ENCODE results near the gene OBSCN. TPM values are rescaled to one million over a fixed set of nuclear protein-coding genes. Genes with fewer than 3 reads are reported as not detected.
A peak's percentile ranks its signal among the peaks of the same experiment; 100 is the strongest.

Gene OBSCN
- total and polyA plus RNA-seq, 2 of the 13 experiments (the other 11 are each of a cell fraction or from before 2014, with no cell fraction given), result 0.20 TPM

- TF ChIP-seq ZSCAN22 (CRISPR knock-in tag; IDR thresholded peaks at IDR 0.05) (no peak), IRX3 (CRISPR knock-in tag; IDR thresholded peaks at IDR 0.05; ENCODE audit: borderline replicate concordance, low read depth) (no peak), SP2 (CRISPR knock-in tag; IDR thresholded peaks at IDR 0.05) (no peak), PHF5A (CRISPR knock-in tag; IDR thresholded peaks at IDR 0.05; ENCODE audit: low read depth, unreplicated experiment) (no peak), SP140L (CRISPR knock-in tag; IDR thresholded peaks at IDR 0.05; ENCODE audit: borderline replicate concordance) (no peak), THAP11 (CRISPR knock-in tag; IDR thresholded peaks at IDR 0.05) (0 out of 2 replicates have a peak, but pooled peaks have one; percentile 16), SAFB2 (CRISPR knock-in tag; IDR thresholded peaks at IDR 0.05; ENCODE audit: borderline replicate concordance, low read depth) (no peak), SIN3A (IDR thresholded peaks at IDR 0.05; ENCODE audit: borderline replicate concordance, low read depth, low read length) (peak; percentile 64; the same call in 1 of the 2 replicates), ZNF644 (CRISPR knock-in tag; IDR thresholded peaks at IDR 0.05; ENCODE audit: low read depth) (no peak), PAF1 (CRISPR knock-in tag; IDR thresholded peaks at IDR 0.05) (no peak), CCAR2 (optimal IDR thresholded peaks at IDR 0.05; ENCODE audit: low read depth, low read length) (no peak), ZMAT3 (CRISPR knock-in tag; conservative IDR thresholded peaks at IDR 0.05) (no peak), NFE2L2 (IDR thresholded peaks at IDR 0.05; ENCODE audit: low read length) (no peak), ETV6 (CRISPR knock-in tag; conservative IDR thresholded peaks at IDR 0.05) (no peak), USF2 (IDR thresholded peaks at IDR 0.05; ENCODE audit: low read depth, low read length) (no peak), USF2 (CRISPR knock-in tag; IDR thresholded peaks at IDR 0.05; ENCODE audit: borderline replicate concordance) (no peak), HNRNPUL1 (IDR thresholded peaks at IDR 0.05; ENCODE audit: low read depth, low read length) (no peak), TBX3 (IDR thresholded peaks at IDR 0.05; ENCODE audit: borderline replicate concordance) (no peak), POGZ (CRISPR knock-in tag; IDR thresholded peaks at IDR 0.05) (no peak)
- TF ChIP-seq, protein P1, sequence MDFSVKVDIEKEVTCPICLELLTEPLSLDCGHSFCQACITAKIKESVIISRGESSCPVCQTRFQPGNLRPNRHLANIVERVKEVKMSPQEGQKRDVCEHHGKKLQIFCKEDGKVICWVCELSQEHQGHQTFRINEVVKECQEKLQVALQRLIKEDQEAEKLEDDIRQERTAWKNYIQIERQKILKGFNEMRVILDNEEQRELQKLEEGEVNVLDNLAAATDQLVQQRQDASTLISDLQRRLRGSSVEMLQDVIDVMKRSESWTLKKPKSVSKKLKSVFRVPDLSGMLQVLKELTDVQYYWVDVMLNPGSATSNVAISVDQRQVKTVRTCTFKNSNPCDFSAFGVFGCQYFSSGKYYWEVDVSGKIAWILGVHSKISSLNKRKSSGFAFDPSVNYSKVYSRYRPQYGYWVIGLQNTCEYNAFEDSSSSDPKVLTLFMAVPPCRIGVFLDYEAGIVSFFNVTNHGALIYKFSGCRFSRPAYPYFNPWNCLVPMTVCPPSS (IDR thresholded peaks at IDR 0.05), result no peak
- TF ChIP-seq, protein P2, sequence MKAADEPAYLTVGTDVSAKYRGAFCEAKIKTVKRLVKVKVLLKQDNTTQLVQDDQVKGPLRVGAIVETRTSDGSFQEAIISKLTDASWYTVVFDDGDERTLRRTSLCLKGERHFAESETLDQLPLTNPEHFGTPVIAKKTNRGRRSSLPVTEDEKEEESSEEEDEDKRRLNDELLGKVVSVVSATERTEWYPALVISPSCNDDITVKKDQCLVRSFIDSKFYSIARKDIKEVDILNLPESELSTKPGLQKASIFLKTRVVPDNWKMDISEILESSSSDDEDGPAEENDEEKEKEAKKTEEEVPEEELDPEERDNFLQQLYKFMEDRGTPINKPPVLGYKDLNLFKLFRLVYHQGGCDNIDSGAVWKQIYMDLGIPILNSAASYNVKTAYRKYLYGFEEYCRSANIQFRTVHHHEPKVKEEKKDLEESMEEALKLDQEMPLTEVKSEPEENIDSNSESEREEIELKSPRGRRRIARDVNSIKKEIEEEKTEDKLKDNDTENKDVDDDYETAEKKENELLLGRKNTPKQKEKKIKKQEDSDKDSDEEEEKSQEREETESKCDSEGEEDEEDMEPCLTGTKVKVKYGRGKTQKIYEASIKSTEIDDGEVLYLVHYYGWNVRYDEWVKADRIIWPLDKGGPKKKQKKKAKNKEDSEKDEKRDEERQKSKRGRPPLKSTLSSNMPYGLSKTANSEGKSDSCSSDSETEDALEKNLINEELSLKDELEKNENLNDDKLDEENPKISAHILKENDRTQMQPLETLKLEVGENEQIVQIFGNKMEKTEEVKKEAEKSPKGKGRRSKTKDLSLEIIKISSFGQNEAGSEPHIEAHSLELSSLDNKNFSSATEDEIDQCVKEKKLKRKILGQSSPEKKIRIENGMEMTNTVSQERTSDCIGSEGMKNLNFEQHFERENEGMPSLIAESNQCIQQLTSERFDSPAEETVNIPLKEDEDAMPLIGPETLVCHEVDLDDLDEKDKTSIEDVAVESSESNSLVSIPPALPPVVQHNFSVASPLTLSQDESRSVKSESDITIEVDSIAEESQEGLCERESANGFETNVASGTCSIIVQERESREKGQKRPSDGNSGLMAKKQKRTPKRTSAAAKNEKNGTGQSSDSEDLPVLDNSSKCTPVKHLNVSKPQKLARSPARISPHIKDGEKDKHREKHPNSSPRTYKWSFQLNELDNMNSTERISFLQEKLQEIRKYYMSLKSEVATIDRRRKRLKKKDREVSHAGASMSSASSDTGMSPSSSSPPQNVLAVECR (CRISPR knock-in tag; IDR thresholded peaks at IDR 0.05; ENCODE audit: borderline replicate concordance), result peak; percentile 46; the same call in 1 of the 2 replicates
- TF ChIP-seq, protein P3, sequence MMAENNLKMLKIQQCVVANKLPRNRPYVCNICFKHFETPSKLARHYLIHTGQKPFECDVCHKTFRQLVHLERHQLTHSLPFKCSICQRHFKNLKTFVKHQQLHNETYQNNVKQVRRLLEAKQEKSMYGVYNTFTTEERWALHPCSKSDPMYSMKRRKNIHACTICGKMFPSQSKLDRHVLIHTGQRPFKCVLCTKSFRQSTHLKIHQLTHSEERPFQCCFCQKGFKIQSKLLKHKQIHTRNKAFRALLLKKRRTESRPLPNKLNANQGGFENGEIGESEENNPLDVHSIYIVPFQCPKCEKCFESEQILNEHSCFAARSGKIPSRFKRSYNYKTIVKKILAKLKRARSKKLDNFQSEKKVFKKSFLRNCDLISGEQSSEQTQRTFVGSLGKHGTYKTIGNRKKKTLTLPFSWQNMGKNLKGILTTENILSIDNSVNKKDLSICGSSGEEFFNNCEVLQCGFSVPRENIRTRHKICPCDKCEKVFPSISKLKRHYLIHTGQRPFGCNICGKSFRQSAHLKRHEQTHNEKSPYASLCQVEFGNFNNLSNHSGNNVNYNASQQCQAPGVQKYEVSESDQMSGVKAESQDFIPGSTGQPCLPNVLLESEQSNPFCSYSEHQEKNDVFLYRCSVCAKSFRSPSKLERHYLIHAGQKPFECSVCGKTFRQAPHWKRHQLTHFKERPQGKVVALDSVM (CRISPR knock-in tag; IDR thresholded peaks at IDR 0.05), result no peak
These were observed 196.4 kb downstream of the OBSCN start (continued) for GRCh38 chr1:228404107-228404720.
